Mesenteric fat pad (tissue), 1 donor: ENCODE measurements around the gene TAF11L2. TPM values are rescaled to one million over a fixed set of nuclear protein-coding genes. Genes with fewer than 3 reads are reported as not detected.
"Not testable (repeated sequence)": the region's sequence is repeated elsewhere in the genome, so short reads cannot be mapped to it uniquely, and the experiment has no call there.

Source experiments
- DNase-seq: peaks from one replicate; pipeline ENCODE4 v3.0.0-alpha.2; 2020; ENCODE audit warnings: low spot score
- long read RNA-seq: library from polyadenylated mRNA; unstranded; transcript quantifications from one replicate; pipeline ENCODE4 v2.0.0, GENCODE V29; 2020
- total RNA-seq: library from RNA; stranded (reverse); fragmentation: NEBNext Ultra II Directional; extraction: Animal tissue kit (Norgen Biotek cat#: 25700); gene quantifications from one replicate; pipeline ENCODE4 v1.2.1, GENCODE V29; 2021
- donor health status: DM: yes; HTN: yes; CAD: no.

TAF11L2 gene
- total RNA-seq: not detected
- long read RNA-seq: 0 reads

DNA sequence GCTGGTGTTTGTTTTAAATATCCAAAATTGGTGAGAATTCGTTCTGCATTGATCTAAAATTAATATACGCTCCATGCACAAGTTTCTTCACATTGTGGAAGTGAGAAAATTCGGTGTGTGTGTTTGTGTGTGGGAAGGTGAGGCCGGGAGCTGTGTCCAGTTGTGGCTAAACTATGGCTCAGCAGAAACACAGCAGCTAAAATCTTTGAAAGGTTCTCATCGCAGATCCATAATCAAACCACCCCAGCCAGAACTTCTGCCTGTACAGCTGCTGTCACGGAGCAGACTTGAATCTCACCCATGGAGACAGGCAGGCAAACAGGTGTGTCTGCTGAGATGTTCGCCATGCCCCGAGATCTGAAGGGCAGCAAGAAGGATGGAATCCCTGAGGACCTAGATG lies at the start of gene TAF11L2:
Gene TAF11L2, plus strand, starts transcription at position 301 of the 400 bp plus-strand sequence.
- DNase-seq: not testable (repeated sequence)

DNA sequence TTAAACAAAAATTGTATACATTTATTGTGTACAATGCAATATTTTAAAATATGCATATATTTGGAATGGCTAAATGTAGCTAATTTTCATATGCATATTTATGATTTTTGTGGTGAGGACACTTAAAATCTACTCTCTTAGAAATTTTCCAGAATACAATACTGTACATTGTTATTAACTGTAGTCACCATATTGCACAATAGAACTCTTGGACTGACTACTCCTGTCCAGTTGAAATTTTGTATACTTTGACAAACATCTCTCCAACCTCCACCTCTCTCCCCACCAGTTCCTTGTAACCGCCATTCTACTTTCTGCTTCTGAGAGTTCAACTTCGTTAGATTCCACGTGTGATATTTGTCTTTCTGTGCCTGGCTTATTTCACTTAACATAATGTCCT lies 49.2 kb upstream of the TAF11L2 start:
- DNase-seq: no peak

DNA sequence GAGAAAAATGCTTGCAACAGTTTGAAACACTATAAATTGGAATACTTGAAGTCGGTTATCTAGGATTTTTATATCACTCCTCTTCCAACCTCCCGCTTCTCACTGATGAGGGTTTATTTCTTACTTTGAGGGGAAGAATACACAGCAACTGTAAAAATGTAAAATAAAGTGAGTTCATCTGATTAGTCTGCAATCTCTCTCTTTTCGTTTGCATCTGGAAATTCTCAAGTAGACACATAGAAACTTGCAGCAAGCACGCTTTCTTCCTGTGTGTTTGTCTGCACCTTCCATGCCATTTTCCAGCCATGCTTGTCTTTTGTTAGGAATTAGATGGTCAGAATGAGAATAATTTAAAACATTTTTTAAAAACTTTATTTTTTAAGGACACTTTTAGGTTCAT lies 45.1 kb upstream of the TAF11L2 start:
- DNase-seq: no peak

DNA sequence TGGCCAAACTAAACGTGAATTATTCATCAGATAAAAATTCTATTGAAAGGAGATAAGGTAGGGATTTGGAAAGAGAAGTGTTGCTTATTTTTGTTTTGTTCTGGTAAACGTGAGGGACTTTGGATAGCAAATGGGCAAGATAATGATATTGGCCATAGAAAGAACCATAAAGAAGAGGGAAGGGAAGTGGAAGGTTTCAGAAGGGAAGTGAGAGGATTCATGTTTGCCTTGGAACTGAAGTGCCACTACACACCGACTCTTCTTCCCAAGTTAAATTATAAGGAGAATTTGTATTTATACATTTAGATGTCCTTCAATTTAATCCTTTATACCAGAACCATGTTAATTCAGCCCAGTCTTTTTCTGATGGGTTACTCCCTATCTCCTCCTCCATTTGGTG lies 42.1 kb upstream of the TAF11L2 start:
- DNase-seq: no peak

DNA sequence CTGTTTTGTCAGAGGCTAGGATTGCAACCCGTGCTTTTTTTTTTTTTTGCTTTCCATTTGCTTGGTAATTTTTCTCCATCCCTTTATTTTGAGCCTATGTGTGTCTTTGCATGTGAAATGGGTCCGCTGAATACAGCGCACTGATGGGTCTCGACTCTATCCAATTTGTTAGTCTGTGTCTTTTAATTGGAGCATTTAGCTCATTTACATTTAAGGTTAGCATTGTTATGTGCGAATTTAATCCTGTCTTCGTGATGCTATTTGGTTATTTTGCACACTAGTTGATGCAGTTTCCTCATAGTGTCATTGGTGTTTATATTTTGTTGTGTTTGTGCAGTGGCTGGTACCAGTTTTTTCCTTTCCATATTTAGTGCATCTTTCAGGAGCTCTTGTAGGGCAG lies 36.2 kb upstream of the TAF11L2 start:
- no peak for DNase-seq

DNA sequence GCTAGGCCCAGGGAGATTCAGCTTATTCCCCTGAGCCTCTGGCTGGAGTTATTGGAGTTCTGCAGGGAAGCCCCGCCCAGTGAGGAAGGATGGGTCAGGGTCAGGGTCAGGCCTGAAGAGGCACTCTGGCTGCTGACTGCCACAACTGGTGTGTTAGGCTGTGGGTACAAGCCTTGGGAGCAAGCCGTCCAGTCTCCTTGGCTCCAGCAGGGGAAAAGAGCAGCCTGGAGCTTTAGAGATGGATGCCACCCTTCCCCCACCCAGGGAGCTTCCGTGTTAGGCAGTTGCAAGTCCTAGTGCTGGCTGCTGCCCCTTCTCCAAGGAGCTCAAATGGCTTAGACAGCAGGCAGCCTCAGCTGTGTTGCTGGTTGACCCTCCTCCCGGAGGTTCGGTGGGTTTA lies 34.4 kb upstream of the TAF11L2 start:
- no peak for DNase-seq

DNA sequence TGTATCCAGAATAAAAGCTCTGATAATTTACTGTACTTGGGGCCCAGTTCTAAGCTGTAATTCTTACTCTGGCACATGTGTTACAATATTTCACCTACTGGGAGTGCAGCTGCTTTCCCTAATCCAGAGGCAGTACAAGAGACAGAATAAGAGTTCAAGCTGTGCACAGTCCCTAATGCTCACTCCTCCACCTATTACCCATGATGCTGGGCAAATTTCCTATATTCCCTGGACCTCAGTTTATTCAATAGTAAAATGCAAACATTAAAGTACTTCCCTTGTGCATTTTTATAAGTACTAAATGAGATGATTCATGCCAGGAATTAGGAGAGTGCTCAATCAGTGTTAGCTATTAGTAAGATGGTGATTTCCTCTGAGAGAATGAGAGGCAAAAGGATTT lies 28.0 kb upstream of the TAF11L2 start:
- DNase-seq: no peak

DNA sequence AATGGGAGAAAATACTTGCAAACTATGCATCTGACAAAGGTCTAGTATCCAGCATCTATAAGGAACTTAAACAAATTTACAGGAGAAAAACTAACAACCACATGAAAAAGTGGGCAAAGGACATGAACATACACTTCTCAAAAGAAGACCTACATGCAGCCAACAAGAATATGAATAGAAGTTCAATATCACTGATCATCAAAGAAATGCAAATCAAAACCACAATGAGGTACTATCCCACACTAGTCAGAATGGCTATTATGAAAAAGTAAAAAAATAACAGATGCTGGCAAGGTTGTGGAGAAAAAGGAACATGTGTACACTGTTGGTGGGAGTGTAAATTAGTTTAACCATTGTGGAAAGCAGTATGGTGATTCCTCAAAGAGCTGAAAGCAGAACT lies 23.0 kb upstream of the TAF11L2 start:
- not testable (repeated sequence) for DNase-seq

DNA sequence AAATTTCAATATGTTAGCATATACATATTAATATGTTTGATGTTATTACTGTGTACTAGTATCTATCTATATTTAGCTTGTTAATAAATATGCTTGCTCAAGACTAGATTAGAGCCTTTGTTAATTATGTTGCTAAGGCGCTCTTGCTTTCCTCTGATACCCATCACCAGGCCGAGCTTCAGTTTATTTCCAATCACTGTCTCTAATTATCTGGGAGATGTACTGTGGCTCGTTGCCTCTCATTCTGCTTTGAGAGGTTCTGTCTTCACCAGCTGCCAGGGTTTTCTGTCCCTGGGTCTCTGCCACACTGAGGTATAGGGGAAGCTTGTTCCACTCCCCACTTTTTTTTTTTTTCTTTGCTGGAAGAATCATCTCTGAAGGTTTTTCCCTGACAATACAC lies 21.0 kb upstream of the TAF11L2 start:
- no peak for DNase-seq

DNA sequence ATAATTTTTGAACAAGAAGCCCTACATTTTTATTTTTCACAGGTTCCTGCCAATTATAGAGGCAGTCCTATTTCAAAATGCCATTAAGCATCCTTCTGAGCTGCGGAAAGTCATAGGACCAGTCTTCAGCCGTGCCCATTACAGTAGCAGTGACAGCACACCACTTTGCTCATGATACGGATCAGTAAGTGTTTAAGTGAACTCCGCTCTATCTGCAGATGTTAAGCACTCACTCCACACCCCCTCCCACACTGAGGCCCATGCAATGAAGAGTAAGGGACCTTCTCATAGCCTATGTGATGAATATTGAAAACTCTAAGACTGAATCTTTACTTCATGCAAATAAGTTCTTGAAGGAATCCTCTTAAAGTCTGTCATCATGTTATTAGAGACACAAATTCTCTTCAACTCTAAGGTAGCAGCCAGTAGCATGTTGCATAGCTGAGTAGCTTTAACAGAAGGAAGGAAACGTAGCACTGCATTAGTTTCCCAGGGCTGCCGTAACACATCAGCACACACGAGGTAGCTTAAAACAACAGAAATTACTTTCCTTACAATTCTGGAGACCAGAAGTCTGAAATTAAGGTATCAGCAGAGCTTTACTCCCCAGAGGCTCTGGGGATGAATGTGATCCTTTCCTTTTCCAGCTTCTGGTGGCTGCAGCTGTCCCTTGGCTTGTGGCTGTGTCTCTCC lies 20.3 kb upstream of the TAF11L2 start:
- DNase-seq: no peak

DNA sequence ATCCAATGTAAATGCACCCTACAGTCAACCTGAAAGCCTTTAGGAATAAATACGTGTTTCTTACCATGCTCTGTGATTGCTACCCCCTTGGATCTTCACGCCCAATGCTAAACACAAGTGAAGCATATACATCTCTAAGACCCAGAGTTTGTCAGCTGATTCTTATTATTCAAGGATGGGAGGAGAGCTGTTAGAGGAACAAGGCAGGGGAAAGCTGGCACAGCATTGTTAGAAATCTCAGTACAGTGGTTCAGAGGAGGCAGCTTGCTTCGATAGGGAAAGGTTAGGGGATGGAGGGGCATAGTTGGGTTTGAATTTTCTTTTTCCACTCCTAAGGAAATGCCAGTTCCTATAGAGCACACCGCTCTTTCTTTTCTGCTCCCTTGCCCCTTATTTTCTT lies 16.7 kb upstream of the TAF11L2 start:
- no peak for DNase-seq

DNA sequence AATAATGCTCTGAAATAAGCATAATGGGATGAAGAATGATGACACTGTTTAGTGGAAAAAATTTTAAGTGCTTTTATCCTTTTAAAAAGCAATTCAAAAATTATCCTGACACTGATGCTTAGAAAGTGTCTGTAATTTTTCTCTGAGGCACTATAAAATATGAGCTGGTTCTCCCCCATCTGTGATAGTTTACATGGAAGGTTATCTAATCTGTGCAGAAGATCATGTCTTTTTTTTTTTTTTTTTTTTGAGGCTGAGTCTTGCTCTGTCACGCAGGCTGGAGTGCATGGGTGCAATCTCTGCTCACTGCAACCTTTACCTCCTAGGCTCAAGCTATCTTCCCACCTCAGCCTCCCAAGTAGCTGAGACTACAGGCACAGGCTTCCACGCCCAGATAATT lies 15.2 kb upstream of the TAF11L2 start:
- DNase-seq: no peak

DNA sequence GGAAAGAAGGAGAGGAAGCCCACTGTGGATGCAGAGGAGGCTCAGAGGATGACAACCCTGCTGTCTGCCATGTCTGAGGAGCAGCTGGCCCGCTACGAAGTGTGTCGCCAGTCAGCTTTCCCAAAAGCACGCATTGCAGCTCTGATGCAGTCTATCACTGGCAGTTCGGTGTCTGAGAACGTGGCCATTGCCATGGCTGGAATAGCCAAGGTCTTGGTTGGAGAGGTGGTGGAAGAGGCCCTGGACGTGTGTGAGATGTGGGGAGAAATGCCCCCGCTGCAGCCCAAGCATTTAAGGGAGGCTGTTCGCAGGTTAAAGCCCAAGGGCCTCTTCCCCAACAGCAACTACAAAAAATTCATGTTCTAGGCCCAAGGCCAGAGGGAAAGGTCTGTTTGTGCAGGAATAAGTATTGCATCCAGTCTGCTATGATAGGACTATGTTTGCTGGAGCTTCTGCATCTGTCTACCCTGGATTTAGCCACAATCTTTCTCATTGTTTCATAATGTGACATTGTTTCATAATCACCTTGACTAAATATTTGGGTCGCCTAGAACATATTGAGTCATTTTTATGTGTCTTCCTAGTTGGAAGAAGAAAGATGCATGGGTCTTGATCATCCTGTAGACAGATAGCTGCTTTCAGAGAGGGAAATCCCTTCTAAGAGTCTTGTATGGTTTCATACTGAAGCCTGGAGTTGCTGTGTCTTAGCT lies 11.4 kb upstream of the TAF11L2 start:
- DNase-seq: not testable (repeated sequence)

DNA sequence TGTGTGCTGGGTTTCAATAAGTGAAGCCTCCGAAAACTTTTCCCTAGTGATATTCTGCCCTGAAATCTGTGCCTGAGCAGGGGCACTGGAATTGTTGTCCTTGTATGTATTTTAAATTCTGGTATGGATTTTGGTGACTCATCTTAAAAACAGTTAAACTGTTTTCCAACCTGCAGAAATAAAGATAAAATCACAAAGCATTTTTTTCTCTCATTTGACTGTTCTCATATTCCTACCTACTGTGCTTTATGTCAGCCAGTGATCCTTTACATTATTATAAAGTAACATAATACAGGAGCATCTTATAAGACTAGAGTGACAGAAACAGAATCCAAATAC lies 10.9 kb upstream of the TAF11L2 start:
- DNase-seq: no peak

DNA sequence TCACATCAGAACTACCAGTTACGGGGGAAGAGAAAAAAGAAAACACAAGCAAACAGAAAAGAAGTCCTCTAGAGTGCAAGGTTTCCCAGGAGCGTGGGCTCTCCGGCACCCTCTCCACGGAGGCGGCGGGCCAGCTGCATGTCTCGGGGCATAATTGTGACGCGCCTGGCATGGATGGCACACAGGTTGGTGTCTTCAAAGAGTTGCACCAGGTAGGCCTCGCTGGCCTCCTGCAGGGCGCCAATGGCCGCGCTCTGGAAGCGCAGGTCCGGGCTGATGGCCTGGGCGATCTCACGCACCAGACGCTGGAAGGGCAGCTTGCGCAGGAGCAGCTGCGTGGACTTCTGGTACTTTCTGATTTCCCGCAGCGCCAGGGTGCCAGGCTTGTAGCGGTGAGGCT lies 6.8 kb upstream of the TAF11L2 start:
- DNase-seq: not testable (repeated sequence)

DNA sequence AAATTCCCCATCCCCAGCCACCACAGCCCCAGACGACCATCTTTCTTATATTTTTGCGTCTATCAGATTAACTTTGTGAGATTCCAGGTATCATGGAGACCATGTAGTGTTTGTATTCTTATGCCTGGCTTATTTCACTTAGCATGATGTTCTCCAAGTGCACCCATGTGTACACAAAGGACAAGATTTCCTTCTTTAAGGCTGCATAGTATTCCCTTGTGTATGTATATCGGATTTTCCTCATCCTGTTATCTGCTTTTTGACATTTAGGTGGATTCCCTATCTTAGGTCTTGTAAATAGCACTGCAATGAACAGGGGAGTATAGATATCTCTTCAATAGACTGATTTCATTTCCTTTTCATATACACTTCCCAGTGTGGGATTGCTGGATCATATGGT lies 5.3 kb upstream of the TAF11L2 start:
- DNase-seq: no peak

DNA sequence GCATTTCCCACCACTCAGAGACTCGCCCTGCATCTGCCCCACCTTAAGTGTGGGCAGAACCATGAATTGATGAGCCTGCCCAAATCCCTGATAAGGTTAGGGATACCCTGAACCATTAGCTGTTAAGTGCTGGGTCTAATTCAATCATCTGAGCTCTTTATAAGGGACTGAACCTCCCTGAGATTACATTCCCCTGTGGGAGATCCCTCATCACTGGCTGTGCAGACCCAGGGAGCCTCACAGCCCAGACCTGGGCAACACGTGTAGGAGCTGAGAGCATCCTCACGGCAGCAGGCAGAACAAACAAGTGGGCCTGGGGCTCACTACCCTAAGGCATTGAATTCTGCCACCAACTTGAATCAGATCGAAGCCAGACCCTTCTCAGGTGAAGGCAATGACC lies 585 bp upstream of the TAF11L2 start:
- no peak for DNase-seq

DNA sequence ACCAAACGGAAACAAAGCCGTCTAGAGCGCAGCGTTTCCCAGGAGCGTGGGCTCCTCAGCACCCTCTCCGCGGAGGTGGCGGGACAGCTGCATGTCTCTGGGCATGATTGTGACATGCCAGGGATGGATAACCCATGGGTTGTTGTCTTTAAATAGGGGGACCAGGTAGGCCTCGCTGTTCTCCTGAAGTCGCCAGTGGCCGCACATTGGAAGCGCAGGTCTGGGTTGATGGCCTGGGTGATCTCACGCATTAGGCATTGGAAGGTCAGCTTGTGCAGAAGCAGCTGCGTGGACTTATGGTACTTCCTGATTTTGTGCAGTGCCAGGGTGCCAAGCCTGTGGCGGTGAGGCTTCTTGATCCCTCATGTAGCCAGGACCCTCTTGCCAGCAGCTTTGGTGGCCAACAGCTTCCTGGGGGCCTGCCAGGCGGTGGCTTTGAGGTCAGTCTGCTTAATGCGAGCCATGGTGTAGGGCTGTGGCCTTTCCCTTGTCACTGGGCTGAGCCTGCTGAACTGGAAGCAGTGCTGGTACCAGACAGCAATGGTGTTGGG lies 13.8 kb downstream of the TAF11L2 start:
- no peak for DNase-seq

DNA sequence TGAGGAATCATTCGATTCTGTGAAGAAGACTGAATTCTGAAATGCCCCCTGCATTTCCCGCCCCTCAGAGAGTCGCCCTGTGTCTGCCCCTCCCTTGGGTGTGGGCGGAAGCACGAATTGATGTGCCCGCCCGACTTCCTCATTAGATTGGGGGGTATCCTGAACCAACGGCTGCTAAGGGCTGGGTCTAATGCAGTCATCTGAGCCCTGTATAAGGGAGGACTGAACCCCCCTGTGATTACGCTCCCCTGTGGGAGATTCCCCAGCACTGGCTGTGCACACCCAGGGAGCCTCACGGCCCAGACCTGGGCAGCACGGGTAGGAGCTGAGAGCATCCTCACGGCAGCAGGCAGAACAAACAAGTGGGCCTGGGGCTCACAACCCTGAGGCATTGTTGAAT lies 19.5 kb downstream of the TAF11L2 start:
- not testable (repeated sequence) for DNase-seq

DNA sequence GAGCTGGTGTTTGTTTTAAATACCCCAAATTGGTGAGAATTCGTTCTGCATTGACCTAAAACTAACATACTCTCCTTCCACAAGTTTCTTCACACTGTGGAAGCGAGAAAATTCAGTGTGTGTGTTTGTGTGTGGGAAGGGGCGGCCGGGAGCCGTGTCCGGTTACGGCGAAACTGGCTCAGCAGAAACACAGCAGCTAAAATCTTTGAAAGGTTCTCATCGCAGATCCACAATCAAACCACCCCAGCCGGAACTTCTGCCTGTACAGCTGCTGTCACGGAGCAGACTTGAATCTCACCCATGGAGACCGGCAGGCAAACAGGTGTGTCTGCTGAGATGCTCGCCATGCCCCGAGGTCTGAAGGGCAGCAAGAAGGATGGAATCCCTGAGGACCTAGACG lies 20.0 kb downstream of the TAF11L2 start, which contains the start of gene TAF11L3:
Gene TAF11L3, plus strand, starts transcription at position 301 of the 400 bp plus-strand sequence.
- DNase-seq: not testable (repeated sequence)

DNA sequence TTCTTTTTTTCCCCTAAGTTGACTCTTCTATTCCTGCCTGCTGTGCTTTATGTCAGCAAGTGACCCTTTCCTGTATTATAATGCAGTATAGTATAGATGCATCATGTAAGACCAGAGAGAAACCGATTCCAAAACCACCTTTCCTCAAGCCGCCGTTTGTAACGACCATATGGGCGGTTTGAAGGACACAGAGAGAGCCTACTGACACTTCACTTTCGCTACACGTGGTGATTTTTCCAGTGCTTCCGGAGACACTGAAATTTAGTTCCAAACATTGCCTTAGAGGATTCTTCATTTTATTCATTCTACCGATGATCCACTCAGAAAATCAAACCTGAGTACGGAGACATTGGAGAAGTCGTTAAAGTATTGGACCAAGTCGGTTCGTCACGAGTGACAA lies 21.5 kb downstream of the TAF11L2 start:
- DNase-seq: not testable (repeated sequence)

DNA sequence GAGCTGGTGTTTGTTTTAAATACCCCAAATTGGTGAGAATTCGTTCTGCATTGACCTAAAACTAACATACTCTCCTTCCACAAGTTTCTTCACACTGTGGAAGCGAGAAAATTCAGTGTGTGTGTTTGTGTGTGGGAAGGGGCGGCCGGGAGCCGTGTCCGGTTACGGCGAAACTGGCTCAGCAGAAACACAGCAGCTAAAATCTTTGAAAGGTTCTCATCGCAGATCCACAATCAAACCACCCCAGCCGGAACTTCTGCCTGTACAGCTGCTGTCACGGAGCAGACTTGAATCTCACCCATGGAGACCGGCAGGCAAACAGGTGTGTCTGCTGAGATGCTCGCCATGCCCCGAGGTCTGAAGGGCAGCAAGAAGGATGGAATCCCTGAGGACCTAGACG lies 23.5 kb downstream of the TAF11L2 start, which contains the start of gene TAF11L4:
Gene TAF11L4, plus strand, starts transcription at position 301 of the 400 bp plus-strand sequence.
- not testable (repeated sequence) for DNase-seq

DNA sequence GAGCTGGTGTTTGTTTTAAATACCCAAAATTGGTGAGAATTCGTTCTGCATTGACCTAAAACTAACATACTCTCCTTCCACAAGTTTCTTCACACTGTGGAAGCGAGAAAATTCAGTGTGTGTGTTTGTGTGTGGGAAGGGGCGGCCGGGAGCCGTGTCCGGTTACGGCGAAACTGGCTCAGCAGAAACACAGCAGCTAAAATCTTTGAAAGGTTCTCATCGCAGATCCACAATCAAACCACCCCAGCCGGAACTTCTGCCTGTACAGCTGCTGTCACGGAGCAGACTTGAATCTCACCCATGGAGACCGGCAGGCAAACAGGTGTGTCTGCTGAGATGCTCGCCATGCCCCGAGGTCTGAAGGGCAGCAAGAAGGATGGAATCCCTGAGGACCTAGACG lies 26.9 kb downstream of the TAF11L2 start, which contains the start of gene TAF11L5:
Gene TAF11L5, plus strand, starts transcription at position 301 of the 400 bp plus-strand sequence.
- not testable (repeated sequence) for DNase-seq
